Esophagus squamous epithelium (tissue), 4 donors: ENCODE data around the gene SMIM38.
"Not testable (repeated sequence)": the region's sequence is repeated elsewhere in the genome, so short reads cannot be mapped to it uniquely, and the experiment has no call there.

Experiments
- CTCF ChIP-seq, 6 experiments: fragments of 450-650 bp in 4 of 6; fragments of 200-600 bp in 2 of 6; sonication (generic) in 2 of 6; IDR thresholded peaks; one replicate each; pipeline ENCODE4 v1.5.1; 2016 to 2019; ENCODE audit warnings: antibody characterized with exemption in 6 of 6, mild to moderate bottlenecking in 4 of 6, moderate library complexity in 4 of 6
- POLR2A ChIP-seq, 4 donors: fragments of 450-650 bp; IDR thresholded peaks; one replicate each; pipeline ENCODE4 v1.6.1; 2017; ENCODE audit warnings: antibody characterized with exemption in 4 of 4, mild to moderate bottlenecking in 4 of 4, moderate library complexity in 3 of 4

- not testable (repeated sequence) for TF ChIP-seq CTCF, POLR2A (IDR thresholded peaks at IDR 0.05)
Measured at GRCh38 chr11:69134182-69134581, 21.6 kb upstream of the SMIM38 start.
